GM18499 (cell line): ENCODE results near the gene PANK4.

Experiments
- ATAC-seq: cut with Tn5 transposase; IDR thresholded peaks from one replicate; pipeline ENCODE4 v1.9.1; 2021; ENCODE audit warnings: moderate number of reproducible peaks; ENCODE audit not compliant: insufficient read depth, unreplicated experiment

Gene PANK4

DNA sequence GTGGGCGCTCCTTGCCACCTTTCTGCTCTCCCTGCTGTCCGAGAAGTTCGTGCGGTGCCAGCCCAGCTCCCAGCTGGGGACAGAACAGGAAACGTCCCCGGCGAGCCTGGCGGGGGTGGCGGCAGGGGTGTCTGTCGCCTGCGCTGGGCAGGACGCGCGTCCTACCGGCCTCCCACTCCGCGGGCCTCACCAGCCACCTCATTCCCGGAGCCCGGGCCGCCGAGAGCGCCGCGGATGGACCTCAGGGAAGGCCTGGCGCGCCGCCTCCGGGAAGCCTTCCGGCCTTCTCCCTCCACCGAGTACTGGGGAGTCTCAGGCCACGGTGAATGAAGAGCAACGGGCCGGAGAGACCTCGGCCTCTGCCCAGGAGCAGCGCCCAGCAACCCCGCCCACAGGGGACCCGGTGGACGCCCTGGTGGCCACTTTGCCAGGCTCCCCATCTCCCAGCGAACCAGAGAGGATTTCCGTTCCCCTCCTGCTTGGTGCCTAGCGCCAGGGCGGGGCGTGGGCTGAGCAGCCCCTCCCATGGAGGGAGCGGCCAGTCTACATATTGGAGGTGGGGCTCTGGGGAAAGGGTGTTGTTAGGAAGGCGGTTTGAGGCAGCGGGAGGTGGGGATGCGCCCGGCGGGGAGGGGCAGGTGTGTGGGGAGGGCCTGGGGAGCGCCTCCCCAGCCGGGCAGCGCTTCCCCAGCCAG is 20.3 kb upstream of the PANK4 start:
- ATAC-seq, result no peak

DNA sequence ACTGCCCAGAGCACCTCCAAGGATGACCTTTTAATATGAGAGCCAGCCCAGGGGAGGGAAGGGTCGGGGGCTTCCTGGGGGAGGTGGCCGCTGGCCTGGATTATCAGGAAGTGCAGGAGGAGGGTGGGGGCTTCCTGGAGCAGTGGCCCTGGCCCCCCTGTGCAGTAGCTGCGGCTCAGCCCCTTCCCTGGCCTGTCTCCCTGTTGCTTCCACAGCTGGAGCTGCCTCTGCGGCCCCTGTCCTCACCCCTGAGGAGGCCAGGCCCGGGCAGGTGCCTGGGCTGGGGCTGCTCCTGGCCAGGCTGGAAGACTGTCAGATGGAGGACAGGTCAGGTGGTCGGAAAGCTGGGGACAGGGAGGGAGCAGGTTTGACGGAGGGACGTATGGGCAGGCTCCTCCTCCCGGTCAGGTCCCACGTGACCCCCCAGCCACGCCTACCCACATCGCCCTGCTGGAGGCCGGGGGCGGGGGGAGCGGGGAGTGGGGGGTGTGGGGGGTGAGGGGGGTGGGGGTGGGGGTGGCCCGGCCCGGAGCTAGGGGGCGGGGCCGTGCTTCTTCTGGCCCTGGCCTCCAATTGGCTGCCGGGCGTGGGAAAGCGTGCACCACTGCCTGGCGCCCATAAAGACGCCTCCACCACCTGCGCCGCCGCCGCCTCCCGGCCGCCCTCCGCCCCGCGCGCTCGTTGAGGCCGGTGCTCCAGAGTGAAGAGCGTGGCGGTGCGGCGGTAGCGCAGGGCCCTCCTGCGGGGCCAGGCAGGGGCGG is 19.5 kb upstream of the PANK4 start:
- ATAC-seq, result no peak

DNA sequence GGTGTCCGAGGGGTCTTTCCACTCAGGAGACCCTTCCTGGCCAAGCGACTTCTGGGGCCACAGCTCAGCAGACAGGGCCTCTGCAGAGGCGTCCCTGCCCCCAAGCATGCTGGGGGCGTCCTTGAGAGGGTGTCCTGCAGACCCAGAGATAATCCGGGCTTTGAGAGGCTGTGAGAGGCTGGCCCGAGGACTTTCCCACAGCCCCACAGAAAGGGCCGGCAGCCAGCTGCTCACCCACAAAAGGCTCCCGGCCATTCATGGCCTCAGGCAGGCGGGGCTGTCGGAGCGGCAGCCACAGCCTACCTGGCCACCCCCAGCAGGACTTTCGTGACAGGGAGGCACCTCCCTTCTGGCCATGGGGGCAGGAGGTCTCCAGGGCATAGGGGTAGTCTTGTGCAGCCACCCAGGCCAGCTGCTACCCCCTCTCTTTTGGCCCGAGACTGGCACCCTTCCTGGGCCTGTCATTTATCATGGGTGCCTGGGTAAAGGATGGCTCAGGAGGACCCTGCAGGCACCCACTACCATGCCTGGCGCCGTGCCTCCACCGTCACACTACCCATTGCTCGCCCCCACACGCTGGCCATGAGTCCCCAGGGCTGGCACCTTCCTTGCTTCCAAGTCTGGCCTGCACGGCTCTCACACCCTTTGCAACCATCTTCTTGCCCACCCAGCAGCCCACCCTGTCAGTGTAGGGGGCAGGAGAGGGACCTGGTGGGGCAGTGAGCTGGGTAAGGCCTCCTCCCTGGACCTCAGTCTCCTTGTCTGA is 18.7 kb upstream of the PANK4 start:
- no peak for ATAC-seq

DNA sequence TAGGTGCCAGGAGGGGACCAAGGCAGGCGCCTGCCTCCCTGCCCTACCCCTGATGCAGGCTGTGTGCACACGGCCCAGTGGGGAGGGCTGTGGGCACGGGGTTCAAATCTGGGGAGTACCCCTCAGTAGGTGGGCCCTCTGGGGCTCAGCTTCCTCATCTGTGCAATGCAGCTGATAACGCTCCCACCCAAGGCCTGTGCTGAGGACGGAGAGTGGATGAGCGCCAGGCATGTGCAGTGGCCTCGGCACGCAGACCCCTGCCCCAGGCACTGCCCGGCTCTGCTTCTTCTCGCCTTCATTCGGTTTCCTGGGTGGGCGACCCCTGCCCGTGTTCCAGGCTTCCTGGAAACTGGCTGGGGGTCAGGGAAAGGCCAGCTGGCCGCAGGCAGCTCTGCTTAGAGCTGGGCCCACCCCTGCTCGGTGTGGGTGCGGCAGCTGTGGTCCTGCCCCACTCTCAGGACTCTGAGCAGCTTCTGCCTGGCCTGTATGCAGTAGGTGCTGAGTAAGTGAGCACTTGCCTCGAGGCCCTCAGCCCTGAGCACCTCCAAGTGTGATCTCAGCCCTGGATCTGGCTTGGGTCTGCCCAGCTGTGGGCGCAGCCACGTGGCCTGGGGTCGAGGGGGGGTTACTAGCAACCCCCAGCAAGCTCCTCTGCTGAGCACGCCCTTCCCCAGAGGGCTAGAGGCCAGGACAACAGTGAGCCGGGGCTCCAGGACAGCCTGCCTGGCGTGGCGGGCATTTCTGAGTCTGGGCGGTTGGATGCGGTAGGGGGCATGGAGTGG is 17.9 kb upstream of the PANK4 start:
- ATAC-seq, result no peak

DNA sequence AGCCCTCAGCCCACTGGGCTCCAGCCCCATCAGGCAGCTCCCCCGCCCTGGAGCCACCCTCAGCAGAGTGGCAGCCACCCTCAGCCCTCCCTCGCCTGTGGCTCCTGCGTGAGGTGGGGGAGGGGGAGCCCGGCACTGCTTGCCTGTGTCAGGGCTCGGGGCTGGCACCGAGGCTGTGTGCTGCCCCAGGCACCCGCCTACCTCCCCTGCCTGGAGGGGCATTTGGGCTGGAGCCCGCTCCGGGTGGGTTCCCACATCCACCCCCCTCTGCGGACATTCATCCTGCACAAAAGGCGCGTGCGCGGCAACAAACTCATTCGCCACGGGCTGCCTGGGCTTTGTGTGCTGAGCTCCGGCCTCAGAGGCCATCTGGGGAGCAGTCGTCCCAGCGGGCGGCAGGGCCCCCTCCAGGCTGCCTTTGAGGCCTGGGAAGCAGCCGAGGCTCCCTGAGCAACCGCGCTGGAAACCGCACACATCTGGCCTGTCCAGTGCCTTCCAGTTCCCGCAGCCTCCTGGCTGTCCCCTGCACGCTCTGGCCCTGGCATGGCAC is 17.2 kb upstream of the PANK4 start:
- ATAC-seq, result no peak

DNA sequence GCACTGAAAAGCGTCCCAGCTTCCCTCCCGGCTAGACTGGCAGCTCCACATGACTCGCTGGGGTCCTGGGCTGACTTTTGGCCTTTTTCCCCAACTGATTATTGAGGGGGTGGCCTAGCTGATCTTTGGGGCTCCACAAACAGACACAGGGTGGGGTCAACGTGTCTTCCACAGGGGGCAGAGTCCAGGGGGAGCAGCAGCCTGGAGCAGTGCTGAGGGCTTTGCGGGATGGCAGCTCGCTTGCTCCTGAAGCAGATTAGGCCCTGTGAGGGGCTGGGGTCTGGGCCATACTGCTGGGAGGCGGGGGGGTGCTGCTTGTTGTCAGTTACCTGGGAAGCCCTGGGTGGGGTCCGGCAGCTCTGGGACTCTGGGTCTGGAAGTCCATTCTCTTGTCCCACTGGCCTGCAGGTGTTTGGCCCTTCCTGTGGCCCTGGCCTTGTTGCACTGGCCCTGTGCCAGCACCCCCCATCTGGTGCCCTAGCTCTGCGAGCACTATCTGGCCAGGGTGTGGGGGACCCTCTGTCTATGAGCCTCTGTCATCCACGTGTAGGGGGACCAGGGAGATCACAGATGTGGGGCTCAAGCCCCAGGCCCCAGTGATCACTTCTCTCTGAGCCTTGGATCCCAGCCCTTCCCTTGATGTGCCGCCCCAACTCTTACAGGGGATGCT is 16.0 kb upstream of the PANK4 start:
- no peak for ATAC-seq

DNA sequence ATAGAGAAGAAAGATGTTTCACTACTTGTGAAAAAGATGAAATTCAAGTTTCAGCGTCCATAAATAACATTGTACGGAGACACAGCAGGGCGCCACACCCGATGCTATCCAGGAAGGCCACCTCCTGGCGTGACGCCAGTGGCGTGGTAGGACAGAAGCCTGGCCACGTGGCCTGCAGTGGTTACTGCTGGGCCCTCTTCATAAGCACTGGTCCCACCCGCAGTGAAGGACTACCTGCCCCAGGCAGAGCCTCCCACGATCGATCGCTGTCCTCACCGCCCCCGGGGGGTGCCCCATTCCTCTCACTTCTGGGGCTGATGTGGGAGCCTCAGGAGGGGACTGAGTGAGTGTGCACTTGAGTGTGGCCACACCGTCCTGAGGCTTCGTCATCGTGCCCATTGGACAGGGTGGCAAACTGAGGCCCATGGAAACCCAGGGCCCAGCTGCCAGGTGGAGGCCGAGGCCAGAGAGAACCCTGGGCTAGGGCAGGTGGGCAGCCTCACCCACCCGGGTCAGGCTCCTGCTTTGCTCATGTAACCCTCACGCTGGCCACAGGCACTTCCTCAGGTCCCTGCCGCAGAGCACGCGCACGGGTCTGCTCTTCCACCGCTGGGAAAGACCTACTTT is 15.3 kb upstream of the PANK4 start:
- no peak for ATAC-seq

DNA sequence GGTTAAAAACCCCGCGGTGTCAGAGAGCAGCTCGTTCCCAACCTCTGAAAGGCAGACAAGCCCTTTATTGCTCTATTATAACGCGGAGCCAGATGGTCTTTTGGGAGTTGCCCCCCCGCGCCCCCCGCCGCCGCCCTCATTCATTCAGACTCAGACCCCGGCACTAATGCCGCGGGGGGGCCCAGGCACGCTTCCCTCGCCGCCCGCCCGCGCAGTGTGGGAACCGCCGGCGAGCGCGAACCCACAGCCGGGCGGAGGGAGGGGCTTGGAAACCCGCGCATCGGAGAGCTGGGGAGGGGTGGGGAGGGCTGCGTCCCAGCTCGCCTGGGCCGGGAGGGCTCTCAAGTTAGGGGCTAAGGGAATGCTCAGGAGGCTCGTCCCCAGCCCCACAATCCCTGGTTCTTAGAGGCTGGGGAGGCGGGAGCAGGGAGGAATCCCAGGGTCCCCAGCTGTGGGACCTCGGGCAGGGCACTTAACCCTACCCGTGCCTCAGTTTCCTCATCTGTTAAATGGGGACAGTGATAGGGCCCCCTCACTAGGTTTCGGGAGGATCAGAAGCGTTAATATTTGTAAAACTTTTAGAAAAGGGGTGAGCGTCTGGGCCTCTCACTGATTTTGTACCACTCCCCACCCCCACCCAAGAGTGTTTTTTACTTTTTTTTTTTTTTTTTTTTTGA is 14.6 kb upstream of the PANK4 start:
- ATAC-seq, result no peak

DNA sequence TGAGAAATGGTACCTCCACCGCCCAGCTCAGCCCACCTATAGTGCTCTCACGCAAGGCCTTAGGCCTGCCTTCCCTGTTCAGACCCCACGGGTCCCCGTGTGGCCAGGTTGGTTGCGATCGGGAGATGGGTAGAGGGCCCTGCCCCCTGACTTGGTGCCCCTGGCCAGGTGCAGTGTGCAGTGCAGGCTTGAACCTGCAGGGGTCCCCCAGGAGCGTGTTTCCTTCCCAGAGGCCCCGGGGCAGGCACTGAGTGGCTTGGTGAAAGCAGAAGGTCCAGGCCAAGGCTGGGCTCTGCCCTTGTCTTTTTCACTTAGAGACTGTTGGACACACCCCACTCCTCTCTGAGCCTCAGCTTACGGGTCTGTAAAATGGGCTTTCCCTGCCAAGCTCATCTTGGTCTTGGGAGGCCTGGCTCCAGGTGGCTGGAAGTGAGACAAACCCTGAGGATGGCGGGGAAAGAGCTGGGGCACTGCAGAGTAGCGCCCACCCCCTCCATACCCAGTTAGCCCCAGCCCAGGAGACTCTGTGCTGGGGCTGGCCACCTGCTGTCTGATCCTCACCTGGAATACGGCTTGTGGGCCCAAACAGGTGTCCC is 13.0 kb upstream of the PANK4 start:
- ATAC-seq, result no peak

DNA sequence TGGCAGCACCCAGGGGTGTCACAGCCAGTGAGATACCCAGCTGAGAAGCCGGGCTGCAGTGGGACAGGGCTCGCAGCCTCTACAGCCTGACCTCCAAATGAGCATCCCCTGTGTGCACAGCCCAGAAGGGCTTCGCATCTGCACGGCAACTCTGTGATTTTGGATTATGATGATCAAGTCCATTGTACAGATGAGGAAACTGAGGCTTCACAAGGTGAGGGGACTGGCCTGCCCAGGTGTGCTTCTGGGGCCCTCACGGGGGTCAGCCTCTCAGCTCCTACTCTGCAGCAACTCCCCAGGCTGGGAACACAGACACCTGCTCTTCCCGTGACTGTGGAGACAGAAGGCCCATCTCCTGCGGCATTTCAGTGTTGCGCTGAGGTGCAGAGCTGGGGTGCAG is 12.5 kb upstream of the PANK4 start:
- ATAC-seq, result no peak

DNA sequence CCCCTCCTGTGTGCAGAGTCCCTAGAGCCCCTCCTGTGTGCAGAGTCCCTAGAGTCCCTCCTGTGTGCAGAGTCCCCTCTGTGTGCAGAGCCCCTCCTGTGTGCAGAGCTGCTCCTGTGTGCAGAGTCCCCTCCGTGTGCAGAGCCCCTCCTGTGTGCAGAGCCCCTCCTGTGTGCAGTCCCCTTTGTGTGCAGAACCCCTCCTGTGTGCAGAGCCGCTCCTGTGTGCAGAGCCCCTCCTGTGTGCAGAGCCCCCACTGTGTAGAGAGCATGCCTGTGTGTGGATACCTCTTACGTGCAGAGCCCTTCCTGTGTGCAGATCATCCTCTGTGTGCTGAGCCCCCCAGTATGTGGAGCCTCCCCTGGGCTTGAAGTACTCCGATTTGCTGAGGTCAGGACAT is 12.0 kb upstream of the PANK4 start:
- ATAC-seq, result no peak

DNA sequence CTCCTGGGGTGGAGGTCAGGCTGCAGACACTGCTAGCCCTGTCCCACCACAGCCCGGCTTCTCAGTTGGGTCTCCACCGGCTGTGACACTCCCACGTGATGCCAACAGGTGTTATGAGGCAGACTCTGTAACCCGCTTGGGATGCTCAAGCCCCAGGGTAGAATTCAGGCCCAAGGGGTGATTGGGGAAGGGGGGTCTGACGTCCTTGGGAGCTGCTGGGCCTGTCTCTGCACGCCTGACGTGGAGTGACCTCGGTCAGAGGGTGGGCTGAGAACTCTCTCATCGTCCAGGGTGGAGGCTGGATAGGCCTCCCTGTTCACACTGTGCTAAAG is 11.4 kb upstream of the PANK4 start:
- ATAC-seq, result no peak

DNA sequence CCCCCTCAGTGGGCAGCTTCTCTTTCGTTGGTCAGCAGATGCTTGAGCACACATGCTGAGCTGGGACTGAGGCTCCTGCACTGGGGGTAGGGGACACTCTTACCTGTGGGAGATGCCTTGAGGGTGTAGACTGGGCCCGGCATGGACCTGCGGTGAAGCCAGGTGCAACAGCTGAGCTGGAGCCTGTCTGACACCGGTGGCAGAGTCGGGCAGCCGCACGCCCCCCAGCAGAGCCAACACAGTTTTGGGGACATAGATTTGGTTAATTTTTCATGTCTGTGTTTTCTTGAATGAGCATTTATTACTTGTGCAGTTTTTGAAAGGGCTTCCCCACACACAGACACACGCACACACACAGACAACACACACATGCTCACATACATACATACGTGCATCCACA is 9.6 kb upstream of the PANK4 start:
- ATAC-seq, result no peak

DNA sequence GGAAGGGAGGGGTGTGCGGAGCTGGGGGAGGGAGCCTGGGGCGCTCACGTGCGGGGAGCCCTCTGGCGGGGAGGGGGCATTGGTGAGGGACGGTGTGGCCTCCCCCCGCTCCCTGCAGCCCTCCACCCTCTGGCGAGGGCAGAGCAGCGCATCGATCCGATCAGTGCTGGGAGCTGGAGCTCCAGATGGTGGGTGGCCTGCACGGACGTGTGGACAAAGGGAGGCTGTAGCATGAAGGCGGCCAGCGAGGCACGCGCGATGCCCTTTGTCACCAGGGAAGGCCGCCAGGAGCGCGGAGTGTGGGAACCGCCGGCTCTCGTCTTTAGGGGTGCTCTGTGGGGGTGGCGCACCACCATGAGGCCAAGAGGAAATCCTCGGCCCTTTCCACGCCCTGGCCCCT is 9.1 kb upstream of the PANK4 start:
- no peak for ATAC-seq

DNA sequence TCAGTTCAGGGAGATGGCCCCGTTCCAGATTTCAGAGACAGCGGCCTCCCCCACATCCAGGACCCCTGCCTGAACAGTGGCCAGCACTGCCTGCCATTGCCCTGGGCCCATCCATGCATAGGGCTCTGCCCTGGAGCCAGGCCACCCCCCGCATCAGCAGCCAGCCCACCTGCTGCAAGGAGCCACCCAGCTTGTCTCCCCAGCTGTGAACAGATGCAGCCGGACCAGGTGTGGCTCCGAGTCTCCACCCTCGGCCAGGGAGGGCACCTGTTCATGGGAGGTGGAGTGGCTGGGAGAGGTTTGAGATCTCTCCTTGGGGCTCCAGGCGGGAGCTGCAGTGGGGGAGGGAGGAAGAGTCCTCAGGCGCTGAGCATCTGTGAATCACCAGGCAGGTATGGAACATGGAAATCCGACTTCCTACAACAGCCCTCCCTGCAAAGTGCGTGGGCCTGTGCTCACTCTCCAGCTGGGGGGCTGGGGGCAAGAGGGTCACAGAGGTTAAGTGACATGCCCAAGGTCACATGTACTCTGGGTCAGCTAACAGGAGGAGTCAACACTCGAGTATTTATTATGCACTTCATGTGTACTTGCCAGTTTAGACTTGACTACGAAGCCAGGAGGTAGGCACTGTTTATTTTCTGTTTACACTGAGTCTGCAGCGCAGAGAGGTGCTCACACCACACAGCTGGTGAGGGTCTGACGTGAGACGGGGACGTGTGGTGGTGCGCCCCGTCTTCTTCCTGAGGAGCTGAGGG is 8.5 kb upstream of the PANK4 start:
- ATAC-seq, result no peak

DNA sequence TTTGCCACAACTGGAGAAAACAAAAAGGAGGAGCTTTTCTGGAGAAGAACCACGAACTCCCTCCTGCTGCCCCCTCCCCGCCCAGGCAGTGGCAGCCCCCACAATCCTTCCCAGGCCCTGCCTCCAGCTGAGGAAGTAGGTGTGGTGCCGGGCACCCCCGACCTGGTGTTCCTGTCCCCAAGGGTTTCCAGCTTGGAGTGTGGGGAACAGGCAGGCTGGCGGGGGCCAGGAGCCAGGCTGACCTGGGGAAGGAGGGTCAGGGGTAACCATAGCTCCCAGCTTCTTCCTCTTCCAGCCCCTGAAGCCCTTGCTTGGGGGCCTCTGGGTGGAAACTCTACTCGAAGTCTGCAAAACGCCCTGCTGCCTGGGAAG is 7.9 kb upstream of the PANK4 start:
- ATAC-seq, result no peak

DNA sequence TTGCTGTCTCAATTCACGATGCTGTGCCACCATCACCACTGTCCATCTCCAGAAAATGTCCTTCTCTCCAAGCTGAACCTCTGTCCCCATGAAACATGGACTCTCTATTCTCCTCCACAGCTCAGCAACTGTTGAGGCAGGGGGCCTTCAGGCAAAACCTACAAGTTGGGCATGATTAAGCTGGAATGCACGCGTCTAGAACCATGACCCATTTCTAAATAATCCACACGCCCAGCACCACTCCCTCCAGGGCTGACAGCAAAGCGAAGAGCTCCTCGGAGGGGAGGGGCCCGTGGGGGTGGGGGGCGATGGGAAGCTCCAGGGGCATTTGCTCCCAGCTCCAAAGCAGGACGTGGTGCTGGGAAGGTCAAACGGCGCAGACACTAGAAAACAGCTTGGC is 7.0 kb upstream of the PANK4 start:
- no peak for ATAC-seq
